ENCODE data around the gene DNAH14. TPM values are rescaled to one million over a fixed set of nuclear protein-coding genes. Genes with fewer than 3 reads are reported as not detected.
"Not testable (repeated sequence)": the region's sequence is repeated elsewhere in the genome, so short reads cannot be mapped to it uniquely, and the experiment has no call there.

Gene DNAH14
- total RNA-seq, 1 experiment from 2014 or later: 39.7 TPM

- Histone ChIP-seq H3K79me1 (ENCODE audit: insufficient read depth, low read depth, low read length, poor library complexity, severe bottlenecking) (no peaks in the 10 kb centered on the region), H3K23me2 (ENCODE audit: insufficient read length, low read depth, low read length, poor library complexity, severe bottlenecking) (no peaks in the 10 kb centered on the region), H3K79me2 (ENCODE audit: insufficient read depth, low read length) (no peaks in the 10 kb centered on the region), H3K23ac (ENCODE audit: insufficient read length, low read depth, low read length) (no peak overlapping the region), H3K18ac (ENCODE audit: insufficient read length, low read depth, low read length) (no peak overlapping the region), H3K4me2 (ENCODE audit: insufficient read depth, insufficient read length, low read length) (no peak overlapping the region), H4K5ac (ENCODE audit: insufficient read length, low read depth, low read length) (no peak overlapping the region), H3K9me3 (ENCODE audit: control insufficient read depth, low read depth, low read length) (no peaks in the 10 kb centered on the region), H2BK5ac (ENCODE audit: insufficient read length, low read length) (no peak overlapping the region), H3K14ac (ENCODE audit: insufficient read depth, low read length) (no peak overlapping the region), H2AFZ (ENCODE audit: low read length) (no peak overlapping the region), H3K27me3 (ENCODE audit: insufficient read depth, low read length) (no peaks in the 10 kb centered on the region), H2BK12ac (ENCODE audit: insufficient read length, low read depth, low read length) (no peak overlapping the region), H3K4me1 (ENCODE audit: insufficient read depth, low read length) (no peaks in the 10 kb centered on the region), H3K9ac (ENCODE audit: extremely low read depth, insufficient read length, low read length) (no peak overlapping the region), H2BK20ac (ENCODE audit: low read depth, low read length, poor library complexity, severe bottlenecking) (no peak overlapping the region), H3T11ph (ENCODE audit: low read length) (no peak overlapping the region), H4K20me1 (ENCODE audit: control insufficient read depth, insufficient read depth, insufficient read length) (no peaks in the 10 kb centered on the region), H4K8ac (replicated peaks; ENCODE audit: insufficient read length, low read depth, low read length) (no peak overlapping the region), H3K27ac (ENCODE audit: insufficient read length, low read depth, low read length) (no peak overlapping the region), H2BK120ac (ENCODE audit: low read depth, low read length, poor library complexity, severe bottlenecking) (no peak overlapping the region), H2BK15ac (ENCODE audit: low read depth, low read length) (no peak overlapping the region), H2AK5ac (ENCODE audit: insufficient read length, low read length) (no peak overlapping the region), H4K91ac (ENCODE audit: insufficient read length, low read depth, low read length) (no peak overlapping the region), H3K4ac (ENCODE audit: low read depth, low read length) (no peak overlapping the region), H3K56ac (ENCODE audit: insufficient read length, low read depth, low read length) (no peak overlapping the region)
- Mint-ChIP-seq H3K27ac (no peak overlapping the region), H3K9me3 (peaks cover 0 to 3% of the 10 kb centered on the region in 2 experiments; a peak in 2 of 5 replicates), H3K4me3 (no peak overlapping the region), H3K36me3 (ENCODE audit: insufficient read depth in 1 of 3, low read depth in 3 of 3) (no peaks in the 10 kb centered on the region), H3K27me3 (ENCODE audit: low read depth) (no peaks in the 10 kb centered on the region), H3K4me1 (no peaks in the 10 kb centered on the region)
- no peak for DNase-seq
- no CpG with 5 or more reads among the region's 8 CpGs for WGBS (ENCODE audit: extremely low coverage, insufficient read length, low lambda C conversion rate)
- no peak for TF ChIP-seq CTCF (conservative IDR thresholded peaks at IDR 0.05)
Measured at GRCh38 chr1:225228871-225229303, 299.4 kb downstream of the DNAH14 start.

GRCh38 chr1:225229429-225229828 is 300.0 kb downstream of the DNAH14 start:
- H4K5ac ChIP-seq (ENCODE audit: insufficient read length, low read depth, low read length); H2BK5ac ChIP-seq (ENCODE audit: insufficient read length, low read length); H3K56ac ChIP-seq (ENCODE audit: insufficient read length, low read depth, low read length); H3K4me1 ChIP-seq (ENCODE audit: insufficient read depth, low read length); H3K18ac ChIP-seq (ENCODE audit: insufficient read length, low read depth, low read length); H3K23me2 ChIP-seq (ENCODE audit: insufficient read length, low read depth, low read length, poor library complexity, severe bottlenecking); H2BK120ac ChIP-seq (ENCODE audit: low read depth, low read length, poor library complexity, severe bottlenecking); H3K36me3 Mint-ChIP-seq (ENCODE audit: insufficient read depth in 1 of 3, low read depth in 3 of 3); H3K9ac ChIP-seq (ENCODE audit: extremely low read depth, insufficient read length, low read length); H2AFZ ChIP-seq (ENCODE audit: low read length); H3K4me3 Mint-ChIP-seq; H3K4me2 ChIP-seq (ENCODE audit: insufficient read depth, insufficient read length, low read length); H3K79me1 ChIP-seq (ENCODE audit: insufficient read depth, low read depth, low read length, poor library complexity, severe bottlenecking); H3T11ph ChIP-seq (ENCODE audit: low read length); H3K27me3 Mint-ChIP-seq (ENCODE audit: low read depth); H2BK12ac ChIP-seq (ENCODE audit: insufficient read length, low read depth, low read length); H4K8ac ChIP-seq (replicated peaks; ENCODE audit: insufficient read length, low read depth, low read length); H3K23ac ChIP-seq (ENCODE audit: insufficient read length, low read depth, low read length); H2BK20ac ChIP-seq (ENCODE audit: low read depth, low read length, poor library complexity, severe bottlenecking); H3K79me2 ChIP-seq (ENCODE audit: insufficient read depth, low read length); H4K91ac ChIP-seq (ENCODE audit: insufficient read length, low read depth, low read length); H3K9me3 Mint-ChIP-seq; H3K4me1 Mint-ChIP-seq; H3K27me3 ChIP-seq (ENCODE audit: insufficient read depth, low read length); H3K27ac Mint-ChIP-seq; H3K27ac ChIP-seq (ENCODE audit: insufficient read length, low read depth, low read length); H2BK15ac ChIP-seq (ENCODE audit: low read depth, low read length); H3K4ac ChIP-seq (ENCODE audit: low read depth, low read length); DNase-seq; H4K20me1 ChIP-seq (ENCODE audit: control insufficient read depth, insufficient read depth, insufficient read length); H2AK5ac ChIP-seq (ENCODE audit: insufficient read length, low read length); H3K14ac ChIP-seq (ENCODE audit: insufficient read depth, low read length); H3K9me3 ChIP-seq (ENCODE audit: control insufficient read depth, low read depth, low read length): not testable (repeated sequence)
